A673 (cell line): ENCODE data around the gene HJV. TPM values are rescaled to one million over a fixed set of nuclear protein-coding genes. Genes with fewer than 3 reads are reported as not detected.

Experiments used
- BruUV-seq: library from RNA; stranded (reverse); fragments of 400-500 nt; replicated peaks from 2 replicates; lab custom pipeline; 2021; lab: Mats Ljungman, UMichigan
- CTCF ChIA-PET: fragments of 300-600 bp; sonication (Branson Sonifier 250); formaldehyde crosslinking; loops from one replicate; lab custom pipeline; 2022; ENCODE audit warnings: antibody characterized with exemption; lab: Charles Lee
- POLR2A ChIA-PET: fragments of 300-600 bp; sonication (Branson Sonifier 250); formaldehyde crosslinking; loops from one replicate; lab custom pipeline; 2022; ENCODE audit warnings: antibody characterized with exemption; ENCODE audit not compliant: low non-redundant PET; lab: Charles Lee
- DNase-seq: peaks from one replicate; pipeline ENCODE4 v3.0.0-alpha.2; 2015; ENCODE audit warnings: low spot score
- H3K27ac ChIP-seq: fragments of 200-600 bp; sonication (generic); 2 replicates; pipeline ENCODE4 v1.5.1; 2016; ENCODE audit warnings: mixed run types, low read depth, mild to moderate bottlenecking, mixed read lengths, antibody characterized with exemption, low read length; ENCODE audit not compliant: poor library complexity, severe bottlenecking
- H3K27me3 ChIP-seq: fragments of 200-600 bp; sonication (generic); replicated peaks from 2 replicates; pipeline ENCODE4 v1.6.1; 2017; ENCODE audit warnings: mixed run types, low read depth, mild to moderate bottlenecking, mixed read lengths, antibody characterized with exemption, low read length; ENCODE audit not compliant: insufficient read depth, poor library complexity
- H3K36me3 ChIP-seq: fragments of 200-600 bp; sonication (generic); 2 replicates; pipeline ENCODE4 v1.6.1; 2016; ENCODE audit warnings: mixed run types, mild to moderate bottlenecking, mixed read lengths, antibody characterized with exemption, low read length; ENCODE audit not compliant: insufficient read depth, poor library complexity, severe bottlenecking
- H3K4me1 ChIP-seq: fragments of 200-600 bp; sonication (generic); 2 replicates; pipeline ENCODE4 v1.6.1; 2017; ENCODE audit warnings: mixed run types, mild to moderate bottlenecking, mixed read lengths, antibody characterized with exemption, low read length; ENCODE audit not compliant: insufficient read depth, poor library complexity, severe bottlenecking
- H3K4me3 ChIP-seq: fragments of 200-600 bp; sonication (generic); 2 replicates; pipeline ENCODE4 v1.5.1; 2016; ENCODE audit warnings: low read depth, mixed run types, mild to moderate bottlenecking, mixed read lengths, low read length; ENCODE audit not compliant: poor library complexity, severe bottlenecking
- H3K9me3 ChIP-seq: fragments of 200-600 bp; sonication (generic); 2 replicates; pipeline ENCODE4 v1.6.1; 2016; ENCODE audit warnings: mixed run types, low read depth, mild to moderate bottlenecking, mixed read lengths, antibody characterized with exemption, low read length; ENCODE audit not compliant: poor library complexity, severe bottlenecking
- CTCF ChIP-seq: fragments of 300-800, 200-600 bp; sonication (generic); conservative IDR thresholded peaks from 2 replicates; pipeline ENCODE4 v1.5.1; 2017; ENCODE audit warnings: low read depth, mild to moderate bottlenecking, antibody characterized with exemption, low read length, moderate library complexity, mixed read lengths
- EZH2 ChIP-seq: fragments of 200-600 bp; sonication (generic); IDR thresholded peaks from 2 replicates; pipeline ENCODE4 v1.6.1; 2017; ENCODE audit warnings: borderline replicate concordance, low read depth, mild to moderate bottlenecking, mixed read lengths, antibody characterized with exemption, low read length; ENCODE audit not compliant: poor library complexity, severe bottlenecking
- intact Hi-C: fragments of 100-400 bp; cut with micrococcal nuclease; formaldehyde crosslinking; loops from one replicate; pipeline ENCODE4 v1.10.0; 2022; ENCODE audit not compliant: unreplicated experiment
- total RNA-seq: library from RNA; stranded (reverse); gene quantifications from 2 replicates; pipeline ENCODE4 v1.2.3, GENCODE V29; 2021

Gene HJV
- total RNA-seq, 1 experiment from 2014 or later, result 0.24 TPM

GRCh38 chr1:146036241-146036964, 14.9 kb upstream of the HJV start:
- no TSS peak for BruUV-seq
- Histone ChIP-seq H3K9me3 (no peaks in the 10 kb centered on the region), H3K27me3 (no peaks in the 10 kb centered on the region), H3K27ac (peak overlapping the region; percentile 70), H3K4me1 (peaks cover 7% of the 10 kb centered on the region), H3K36me3 (no peaks in the 10 kb centered on the region), H3K4me3 (peak overlapping the region; percentile 72)
- ChIA-PET POLR2A (no interaction called here), CTCF (no interaction called here)
- no peak for DNase-seq
- TF ChIP-seq EZH2 (no peak), CTCF (no peak)
- intact Hi-C loops, result no loop called here

GRCh38 chr1:146035048-146035423, 13.5 kb upstream of the HJV start:
- H3K36me3 ChIP-seq, result no peaks in the 10 kb centered on the region
- DNase-seq, result no peak
- H3K27me3 ChIP-seq, result no peaks in the 10 kb centered on the region
- ChIA-PET CTCF (interaction anchor here (1.2 kb wide), 1 partner anchor 57 kb away, joined by 3 read pairs; no protein-coding TSS in a partner anchor), POLR2A (interaction anchor here (0.8 kb wide), 1 partner anchor 1515 kb away, joined by 3 read pairs; no protein-coding TSS in a partner anchor)
- peaks cover under 1% of the 10 kb centered on the region for H3K9me3 ChIP-seq
- no peak for TF ChIP-seq EZH2
- no peak for TF ChIP-seq CTCF
- H3K4me1 ChIP-seq, result peaks cover 7% of the 10 kb centered on the region
- BruUV-seq, result no TSS peak
- intact Hi-C loops, result no loop called here
- no peak overlapping the region for H3K27ac ChIP-seq
- H3K4me3 ChIP-seq, result peak overlapping the region; percentile 72

GRCh38 chr1:146032631-146033219, 11.2 kb upstream of the HJV start:
- Histone ChIP-seq H3K4me3 (no peak overlapping the region), H3K4me1 (peaks cover 7% of the 10 kb centered on the region), H3K36me3 (no peaks in the 10 kb centered on the region), H3K27me3 (no peaks in the 10 kb centered on the region), H3K27ac (no peak overlapping the region), H3K9me3 (peaks cover 3% of the 10 kb centered on the region)
- peak; percentile 77 for DNase-seq
- intact Hi-C loops, result no loop called here
- BruUV-seq, result no TSS peak
- POLR2A ChIA-PET, result no interaction called here
- TF ChIP-seq CTCF (peak; percentile 63), EZH2 (no peak)
- CTCF ChIA-PET, result interaction anchor here (0.5 kb wide), 1 partner anchor 130 kb away, joined by 4 read pairs; no protein-coding TSS in a partner anchor
